Cortex of kidney (tissue), 1 donor: Measurements from ENCODE around the gene ADAR.

Experiments
- DNase-seq: peaks from one replicate; lab custom pipeline; 2025; lab: John Stamatoyannopoulos, UW

ADAR gene

DNA sequence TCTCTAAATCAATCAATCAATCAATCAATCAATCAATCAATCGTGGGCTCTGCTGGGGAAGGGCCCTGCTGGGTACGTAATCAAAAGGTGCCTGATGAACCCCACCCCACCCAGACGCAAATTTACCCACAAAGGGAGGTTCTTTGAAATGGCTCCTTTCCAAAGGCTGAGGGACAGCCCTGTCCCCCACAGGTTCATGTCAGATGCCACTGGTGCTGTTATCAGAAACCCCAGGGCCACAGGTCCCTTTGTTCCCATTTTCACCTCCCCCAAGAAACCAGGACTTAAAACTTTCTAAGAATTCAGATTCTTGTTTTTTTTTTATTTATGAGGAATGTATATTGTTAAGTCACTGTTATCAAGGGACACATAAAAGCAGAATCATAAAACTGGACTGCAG lies 26.2 kb downstream of the ADAR start:
- DNase-seq: no peak

DNA sequence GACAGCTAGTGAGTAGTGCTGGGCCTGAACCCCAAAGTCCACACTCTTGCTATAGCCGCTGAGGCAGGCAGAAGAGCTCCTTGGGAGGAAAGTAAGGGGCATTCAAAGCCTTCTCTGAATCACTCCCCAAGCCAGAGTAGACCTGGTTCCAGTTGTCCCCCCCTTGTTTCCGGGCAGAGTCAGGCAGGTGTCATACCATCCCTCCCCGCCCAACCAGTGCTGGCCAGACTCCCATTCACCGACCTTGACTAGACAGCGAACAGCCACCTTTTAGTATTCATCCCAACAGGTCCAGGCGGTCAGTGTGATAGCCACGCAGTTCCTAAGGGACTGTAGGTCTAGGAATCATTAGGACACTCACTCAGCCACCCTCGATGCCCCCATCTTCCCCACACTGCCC lies 28.6 kb downstream of the ADAR start:
- DNase-seq: no peak

DNA sequence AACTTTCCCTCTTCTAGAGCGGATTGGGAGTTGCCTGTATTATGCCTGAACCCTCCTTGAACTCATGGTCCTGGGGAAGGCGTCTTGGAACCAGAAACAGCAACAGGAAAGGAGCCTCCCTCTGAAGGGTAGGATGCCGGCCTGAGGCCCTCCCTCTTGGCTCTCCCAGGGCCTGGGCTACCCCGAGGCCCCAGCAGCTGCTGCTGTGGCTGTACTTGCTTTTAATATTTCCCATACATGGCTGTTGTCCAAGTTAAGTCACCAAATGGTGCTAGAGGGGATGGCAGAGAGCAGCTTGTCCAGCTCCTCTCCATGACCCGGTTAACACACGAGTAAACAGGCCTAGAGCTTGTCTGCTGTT lies 29.9 kb downstream of the ADAR start:
- no peak for DNase-seq

DNA sequence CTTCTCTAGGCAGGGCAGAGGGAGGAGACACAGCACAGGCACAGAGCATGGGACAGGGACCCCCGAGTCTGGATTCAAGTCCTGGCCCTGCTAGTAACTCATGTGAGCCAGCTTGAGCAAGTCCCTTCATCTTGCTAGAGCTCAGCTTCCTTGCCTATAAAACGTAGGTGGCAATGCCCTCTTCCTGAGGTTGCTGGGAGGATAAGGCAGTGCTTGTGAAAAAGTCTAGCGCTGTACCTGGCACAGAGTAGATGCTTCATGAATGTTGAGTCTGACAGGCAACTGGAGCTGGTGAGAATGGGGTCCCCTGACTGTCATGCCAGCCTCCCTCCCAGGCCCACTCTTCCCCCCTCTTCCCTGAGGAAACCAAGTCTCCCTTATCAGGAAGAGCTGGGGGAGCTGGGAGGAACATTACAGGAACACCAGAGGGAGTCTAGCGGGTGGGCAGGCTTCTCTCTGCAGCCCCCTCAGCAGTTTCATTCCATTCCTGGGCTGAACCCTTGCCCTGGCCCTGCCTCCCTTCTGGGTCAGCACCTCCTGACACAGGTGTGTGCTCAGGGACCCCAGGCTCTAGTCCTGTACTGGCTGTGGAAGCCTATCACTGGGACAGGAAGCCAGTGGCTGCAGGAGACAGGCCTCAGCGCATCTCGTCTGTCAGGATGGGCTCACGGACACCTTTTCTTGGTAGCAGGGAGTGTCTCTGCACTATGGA lies 30.5 kb downstream of the ADAR start:
- no peak for DNase-seq

DNA sequence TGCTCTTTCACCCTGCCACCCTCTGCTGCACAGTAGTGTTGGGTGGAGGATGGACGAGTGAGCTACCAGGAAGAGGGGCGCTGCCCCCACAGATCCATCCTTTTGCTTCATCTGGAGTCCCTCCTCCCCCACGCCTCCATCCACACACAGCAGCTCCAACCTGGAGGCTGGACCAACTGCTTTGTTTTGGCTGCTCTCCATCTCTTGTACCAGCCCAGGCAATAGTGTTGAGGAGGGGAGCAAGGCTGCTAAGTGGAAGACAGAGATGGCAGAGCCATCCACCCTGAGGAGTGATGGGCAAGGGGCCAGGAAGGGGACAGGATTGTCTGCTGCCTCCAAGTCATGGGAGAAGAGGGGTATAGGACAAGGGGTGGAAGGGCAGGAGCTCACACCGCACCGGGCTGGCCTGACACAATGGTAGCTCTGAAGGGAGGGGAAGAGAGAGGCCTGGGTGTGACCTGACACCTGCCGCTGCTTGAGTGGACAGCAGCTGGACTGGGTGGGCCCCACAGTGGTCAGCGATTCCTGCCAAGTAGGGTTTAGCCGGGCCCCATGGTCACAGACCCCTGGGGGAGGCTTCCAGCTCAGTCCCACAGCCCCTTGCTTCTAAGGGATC lies 31.9 kb downstream of the ADAR start:
- DNase-seq: no peak

DNA sequence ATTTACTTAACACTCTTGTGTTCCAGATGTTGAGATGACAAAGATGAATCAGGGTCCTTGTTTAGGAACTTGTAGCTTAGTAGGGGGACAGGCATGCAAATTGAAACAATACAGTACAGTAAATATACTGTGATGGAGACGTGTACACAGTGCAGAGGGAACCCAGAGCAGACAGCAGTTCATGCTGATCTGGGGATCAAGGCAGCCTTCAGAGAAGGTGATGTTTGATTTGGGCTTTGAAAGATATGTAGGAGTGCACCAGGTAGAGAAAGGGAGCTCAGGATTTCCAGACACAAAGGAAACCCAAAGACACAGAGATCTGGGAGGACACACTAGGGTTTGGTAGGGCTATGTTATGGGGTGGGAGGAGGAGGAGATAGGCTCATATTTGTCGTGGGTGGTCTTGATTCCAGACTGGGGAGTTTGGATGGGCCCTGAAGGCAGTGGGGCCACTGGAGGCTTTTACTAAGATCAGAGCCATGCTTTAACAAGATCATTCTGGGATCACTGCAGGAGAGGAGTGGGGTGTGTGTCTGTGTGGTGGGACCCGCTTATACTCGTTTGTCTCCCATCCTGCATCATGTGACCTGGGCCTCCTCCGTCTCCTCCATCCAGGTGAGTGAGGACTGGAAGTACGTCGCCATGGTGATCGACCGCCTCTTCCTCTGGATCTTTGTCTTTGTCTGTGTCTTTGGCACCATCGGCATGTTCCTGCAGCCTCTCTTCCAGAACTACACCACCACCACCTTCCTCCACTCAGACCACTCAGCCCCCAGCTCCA lies 32.6 kb downstream of the ADAR start:
- DNase-seq: no peak

DNA sequence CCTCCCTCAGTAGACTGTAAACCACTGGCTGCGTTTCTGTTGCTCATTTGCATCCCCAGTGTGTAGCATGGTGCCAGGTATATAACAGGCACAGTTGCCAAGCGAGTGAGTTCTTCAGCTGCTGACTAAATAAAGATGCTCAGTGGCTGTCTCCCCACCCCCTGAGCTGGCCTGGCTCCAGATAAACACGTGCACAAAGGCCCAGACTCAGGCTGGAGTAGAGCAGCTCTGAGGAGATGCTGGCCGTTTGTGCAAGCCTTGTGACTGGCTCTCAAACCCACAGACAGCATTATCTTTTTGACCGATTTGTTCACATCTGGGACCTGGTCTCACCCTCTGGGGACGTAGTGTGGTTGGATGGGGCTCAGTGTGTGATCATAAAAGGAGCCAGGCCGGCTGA lies 33.3 kb downstream of the ADAR start:
- no peak for DNase-seq

DNA sequence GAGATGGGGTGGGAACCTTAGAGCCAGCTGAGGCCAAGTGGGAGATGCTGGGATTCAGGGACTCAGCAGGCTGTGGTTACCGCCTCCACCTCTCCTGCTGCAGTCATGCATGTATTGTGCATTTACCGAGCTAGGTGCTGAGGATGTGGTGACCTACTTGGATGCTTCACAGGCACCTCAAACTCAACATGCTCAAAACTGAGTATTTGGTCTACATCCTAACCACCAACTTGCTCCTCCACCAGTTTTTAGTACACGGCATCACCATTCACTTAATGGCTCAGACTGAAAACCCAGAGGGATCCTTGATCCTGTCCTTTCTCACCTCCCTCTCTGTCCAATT lies 34.8 kb downstream of the ADAR start:
- no peak for DNase-seq

DNA sequence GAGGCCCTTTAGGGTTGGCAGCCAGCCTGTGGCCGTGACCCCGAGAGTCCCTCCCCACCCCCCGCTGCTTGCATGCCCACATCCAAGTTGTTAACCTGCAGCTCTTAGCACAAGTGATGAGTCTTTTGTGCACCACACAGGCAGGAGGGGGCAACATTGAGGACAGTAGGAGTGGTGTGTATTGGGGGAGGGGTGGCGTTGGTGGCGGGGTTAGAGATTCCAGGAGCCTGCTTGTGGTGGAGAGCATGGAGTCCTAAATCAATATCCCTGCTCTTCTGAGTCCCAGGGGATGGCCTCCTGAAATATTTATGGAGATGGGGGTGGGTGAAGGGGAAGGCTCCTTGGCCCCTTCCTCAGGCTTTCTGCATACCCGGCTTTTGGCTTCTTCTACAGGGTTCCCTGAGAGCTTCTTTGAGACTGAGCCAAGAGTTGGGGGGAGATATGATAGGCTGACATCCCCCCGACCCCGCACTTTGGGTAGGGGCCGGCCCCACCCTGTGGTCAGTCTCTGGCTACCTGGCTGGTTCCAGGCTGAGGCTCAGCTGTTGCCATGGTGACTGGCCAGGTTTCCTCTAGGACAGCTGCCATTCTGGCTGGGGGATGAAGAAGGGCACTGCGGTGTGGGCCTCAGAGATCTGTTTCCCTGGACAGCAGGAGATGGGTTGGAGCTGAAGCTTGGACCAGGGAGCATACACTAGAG lies 35.4 kb downstream of the ADAR start:
- DNase-seq: no peak

DNA sequence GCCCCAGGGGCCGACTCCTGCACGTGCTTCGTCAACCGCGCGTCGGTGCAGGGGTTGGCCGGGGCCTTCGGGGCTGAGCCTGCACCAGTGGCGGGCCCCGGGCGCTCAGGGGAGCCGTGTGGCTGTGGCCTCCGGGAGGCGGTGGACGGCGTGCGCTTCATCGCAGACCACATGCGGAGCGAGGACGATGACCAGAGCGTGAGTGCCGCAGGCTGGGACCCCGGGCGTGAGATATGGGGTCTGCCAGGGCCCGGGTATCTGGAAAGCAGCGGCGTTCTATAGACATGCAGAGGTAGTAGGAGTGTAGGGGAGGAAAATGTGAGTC lies 36.1 kb downstream of the ADAR start:
- DNase-seq: no peak

DNA sequence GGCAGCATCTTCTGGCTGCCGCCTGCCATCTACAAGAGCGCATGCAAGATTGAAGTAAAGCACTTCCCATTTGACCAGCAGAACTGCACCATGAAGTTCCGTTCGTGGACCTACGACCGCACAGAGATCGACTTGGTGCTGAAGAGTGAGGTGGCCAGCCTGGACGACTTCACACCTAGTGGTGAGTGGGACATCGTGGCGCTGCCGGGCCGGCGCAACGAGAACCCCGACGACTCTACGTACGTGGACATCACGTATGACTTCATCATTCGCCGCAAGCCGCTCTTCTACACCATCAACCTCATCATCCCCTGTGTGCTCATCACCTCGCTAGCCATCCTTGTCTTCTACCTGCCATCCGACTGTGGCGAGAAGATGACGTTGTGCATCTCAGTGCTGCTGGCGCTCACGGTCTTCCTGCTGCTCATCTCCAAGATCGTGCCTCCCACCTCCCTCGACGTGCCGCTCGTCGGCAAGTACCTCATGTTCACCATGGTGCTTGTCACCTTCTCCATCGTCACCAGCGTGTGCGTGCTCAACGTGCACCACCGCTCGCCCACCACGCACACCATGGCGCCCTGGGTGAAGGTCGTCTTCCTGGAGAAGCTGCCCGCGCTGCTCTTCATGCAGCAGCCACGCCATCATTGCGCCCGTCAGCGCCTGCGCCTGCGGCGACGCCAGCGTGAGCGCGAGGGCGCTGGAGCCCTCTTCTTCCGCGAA lies 36.6 kb downstream of the ADAR start:
- DNase-seq: no peak

DNA sequence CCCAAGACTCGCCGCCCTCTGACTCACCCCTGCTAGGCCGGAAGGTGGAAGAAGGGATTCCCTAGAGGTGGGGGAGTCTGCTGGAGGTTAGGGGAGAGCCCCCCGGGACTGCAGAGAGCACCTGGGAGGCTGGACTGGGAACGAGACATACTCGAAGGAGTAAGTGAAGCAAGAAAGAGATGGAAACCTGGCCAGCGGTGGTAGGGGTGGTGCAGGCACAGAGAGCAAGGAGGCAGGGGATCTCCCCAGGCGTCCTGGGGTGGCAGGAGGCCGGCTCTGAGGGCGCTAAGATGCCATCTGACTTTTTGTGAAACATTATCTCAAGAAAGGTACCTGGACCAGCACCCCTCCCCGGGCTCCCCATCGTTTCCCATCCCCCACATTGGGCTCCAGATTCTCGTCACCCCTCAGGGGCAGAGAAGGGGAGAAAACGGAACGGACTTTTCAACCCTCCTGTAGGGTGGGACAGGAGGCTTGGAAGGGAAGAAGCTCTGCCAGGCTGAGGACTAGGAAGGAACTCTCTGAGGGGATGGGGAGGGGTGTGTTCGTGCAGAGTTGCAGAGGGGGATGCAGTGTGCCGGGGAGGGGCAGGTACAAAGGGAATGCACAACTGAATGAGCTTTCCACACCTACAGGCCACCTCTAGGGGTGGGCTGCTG lies 39.7 kb downstream of the ADAR start:
- DNase-seq: no peak

DNA sequence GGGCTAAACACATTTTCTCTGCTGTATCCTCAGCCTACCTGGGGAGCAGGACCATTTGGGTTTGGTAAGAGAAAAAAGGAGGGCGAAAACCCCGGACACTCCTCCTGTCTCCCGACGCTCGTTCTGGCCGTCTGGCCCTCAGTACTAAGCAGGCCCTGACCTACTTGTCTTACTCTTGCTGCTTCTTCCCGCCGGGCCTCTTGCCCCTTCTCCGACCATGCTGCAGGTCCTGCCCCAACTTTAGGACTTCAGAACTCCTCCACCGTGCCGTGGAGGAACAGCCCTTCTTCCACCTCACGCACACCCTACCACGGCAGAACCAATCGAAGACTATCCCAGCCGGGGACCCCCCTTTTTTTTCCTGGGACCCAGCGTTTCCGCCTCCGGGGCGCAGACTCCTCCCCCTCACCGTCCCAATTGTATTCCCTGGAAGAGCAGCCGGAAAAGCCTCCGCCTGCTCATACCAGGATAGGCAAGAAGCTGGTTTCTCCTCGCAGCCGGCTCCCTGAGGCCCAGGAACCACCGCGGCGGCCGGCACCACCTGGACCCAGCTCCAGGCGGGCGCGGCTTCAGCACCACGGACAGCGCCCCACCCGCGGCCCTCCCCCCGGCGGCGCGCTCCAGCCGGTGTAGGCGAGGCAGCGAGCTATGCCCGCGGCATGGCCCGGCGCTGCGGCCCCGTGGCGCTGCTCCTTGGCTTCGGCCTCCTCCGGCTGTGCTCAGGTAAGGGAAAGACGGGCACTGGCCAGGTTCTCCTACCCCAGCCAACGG lies 40.4 kb downstream of the ADAR start, which contains the start of gene CHRNB2:
CHRNB2 (plus strand) TSS at position 393 of the 771 bp plus-strand sequence; CDS start at position 660, 267 bp downstream.
- no peak for DNase-seq

DNA sequence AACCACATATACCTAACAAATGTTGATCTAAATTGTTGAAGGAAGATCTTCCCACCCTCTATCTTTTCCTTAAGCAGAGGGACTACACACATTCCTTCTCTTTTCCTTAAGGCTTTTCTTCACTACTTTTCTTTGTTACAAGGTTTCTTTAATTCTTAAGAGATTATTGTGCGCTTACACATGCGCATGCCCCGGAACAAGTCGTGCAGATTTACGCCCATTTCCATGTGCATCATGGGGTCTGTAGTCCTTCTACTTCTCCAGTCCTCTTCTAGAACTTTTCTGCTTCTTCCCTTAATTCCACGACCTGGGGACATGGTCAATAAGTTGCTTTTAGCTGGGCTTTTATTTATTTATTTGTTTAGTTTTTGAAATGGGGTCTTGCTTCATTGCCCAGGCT lies 42.1 kb downstream of the ADAR start:
- no peak for DNase-seq

DNA sequence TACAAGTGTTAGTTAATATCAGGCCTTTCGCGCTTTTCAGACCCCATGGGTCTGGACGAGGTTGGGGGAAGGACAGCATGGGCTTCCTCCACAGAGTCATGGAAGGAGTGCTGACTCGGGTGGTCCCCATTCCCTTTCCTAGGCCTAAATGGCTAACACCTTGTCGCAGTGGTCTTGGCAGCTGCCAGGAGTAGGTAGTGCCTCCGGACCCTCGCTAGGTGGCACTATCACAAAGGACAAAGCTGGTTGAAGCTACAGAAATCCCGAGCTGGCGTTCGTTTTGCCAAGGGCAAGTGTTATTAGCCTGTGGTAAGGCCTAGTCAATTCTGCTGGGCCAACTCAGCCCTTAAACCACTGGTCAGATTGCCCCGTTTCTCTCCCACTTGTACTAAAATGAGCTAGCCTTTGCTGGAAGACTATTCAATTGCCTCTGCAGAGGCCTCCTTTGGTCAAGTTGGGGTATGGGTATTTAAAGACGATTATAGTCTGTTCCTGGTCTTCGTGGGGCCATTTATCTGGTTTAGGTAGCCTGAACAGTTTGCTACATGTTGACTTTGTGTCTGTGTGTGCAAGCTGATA lies 48.4 kb downstream of the ADAR start:
- no peak for DNase-seq

DNA sequence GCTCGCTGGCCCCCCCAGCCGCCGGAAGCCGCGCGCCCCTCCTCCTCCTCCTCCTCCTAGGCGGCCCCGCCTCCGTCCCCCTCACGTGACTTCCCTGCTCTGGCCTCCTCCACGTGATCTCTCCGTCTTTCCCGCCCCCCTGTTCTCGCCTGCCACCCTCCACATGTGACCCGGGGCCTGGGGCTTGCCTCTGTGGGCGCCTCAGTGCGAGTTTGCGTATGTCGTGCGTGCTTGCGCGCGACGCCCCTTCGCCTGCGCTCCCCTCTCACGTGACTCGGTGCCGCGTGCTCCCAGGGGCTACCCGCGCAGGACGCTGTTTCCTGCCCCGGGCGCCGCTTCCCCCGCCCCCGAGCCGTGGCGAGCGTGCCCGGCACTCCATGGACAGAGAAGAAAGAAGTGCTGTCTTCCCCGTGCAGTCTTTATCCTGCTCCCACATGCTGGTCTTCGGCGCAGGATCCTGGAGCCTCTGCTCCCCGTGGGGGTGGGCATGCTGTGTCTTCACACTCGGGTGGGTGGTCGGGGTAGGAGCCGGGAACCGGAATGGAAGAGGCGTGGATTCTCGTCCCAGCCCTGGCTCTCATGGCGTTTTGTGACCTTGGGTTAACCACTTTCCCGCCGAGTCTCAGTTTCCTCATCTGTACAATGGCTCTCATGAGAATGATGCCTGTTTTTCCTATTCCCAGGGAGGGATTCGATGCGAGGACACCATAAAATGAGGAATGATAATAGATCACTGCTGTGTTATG lies 49.1 kb downstream of the ADAR start:
- DNase-seq: peak; percentile 81

DNA sequence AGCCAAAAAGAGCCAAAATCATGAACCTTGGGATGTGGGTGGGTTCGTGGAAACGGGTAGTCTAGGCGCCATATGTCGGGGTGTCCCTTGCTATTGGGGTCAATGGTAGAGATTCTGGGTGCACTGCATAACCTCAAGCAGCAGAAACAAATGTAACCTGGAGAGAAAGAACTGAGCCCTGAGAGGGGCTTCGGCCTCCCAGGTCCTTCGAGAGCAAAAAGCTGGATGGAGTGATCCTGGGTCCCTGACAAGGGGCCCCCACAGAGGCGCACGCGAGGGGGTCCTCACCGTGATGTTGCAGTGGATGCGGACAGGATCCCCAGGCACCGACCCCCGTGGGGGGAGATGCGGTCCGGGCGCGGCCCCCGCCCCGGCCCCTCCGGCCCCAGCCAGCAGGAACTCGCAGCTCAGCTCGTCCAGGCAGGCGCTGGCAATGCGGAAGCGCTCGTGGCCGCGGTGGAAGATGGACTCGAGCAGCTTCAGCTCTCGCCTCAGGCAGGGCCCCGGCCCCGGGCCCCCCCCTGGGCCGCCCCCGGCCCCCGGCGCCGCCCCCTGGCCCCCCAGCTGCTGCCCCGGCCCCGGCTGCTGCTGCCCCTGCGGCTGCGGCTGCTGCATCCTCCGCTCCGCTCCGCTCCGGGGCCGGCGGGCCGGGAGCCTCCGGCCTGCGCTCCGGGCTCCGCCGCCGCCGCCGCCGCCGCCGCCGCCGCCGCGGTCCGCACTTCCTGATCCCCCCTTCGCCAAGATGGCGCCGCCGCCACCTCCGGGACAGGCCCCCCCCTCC lies 49.9 kb downstream of the ADAR start, which contains the start of gene UBE2Q1:
UBE2Q1 (minus strand) TSS at position 724 of the 781 bp plus-strand sequence; CDS start at position 615, 109 bp downstream.
- DNase-seq: no peak

DNA sequence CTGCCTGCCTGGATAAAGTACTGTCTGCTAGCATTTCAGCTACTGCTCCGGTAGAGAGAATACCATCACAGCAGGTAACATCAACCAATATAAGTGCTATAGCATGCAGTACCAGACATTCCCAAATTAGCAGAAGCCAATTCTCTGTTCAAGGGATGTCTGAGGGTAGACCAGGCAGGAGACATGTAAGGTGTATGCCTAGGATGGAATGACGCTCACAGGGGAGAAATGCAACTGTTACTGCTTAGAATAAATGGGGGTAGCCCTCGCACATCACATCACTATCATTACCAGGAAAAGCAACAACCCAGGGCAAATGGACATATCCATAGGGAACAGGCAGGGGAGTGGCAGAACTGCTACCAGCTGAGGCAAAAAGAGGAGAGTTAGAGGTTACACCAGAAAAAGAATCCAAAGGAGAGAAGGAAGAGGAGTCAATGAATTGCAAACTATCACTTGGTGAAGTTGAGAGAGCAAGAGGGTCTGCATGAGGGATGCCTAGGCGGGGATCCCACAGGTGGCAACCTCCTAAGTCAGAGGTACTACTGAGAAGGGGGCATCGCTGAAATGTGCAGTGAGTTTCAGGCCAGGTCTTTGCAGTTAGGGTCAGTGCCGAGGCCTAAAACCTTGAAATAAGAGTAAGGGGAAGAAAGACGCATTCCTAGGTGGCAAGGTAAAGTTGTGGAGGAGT lies 50.6 kb downstream of the ADAR start:
- no peak for DNase-seq
